Stimulated activated CD8-positive, alpha-beta memory T cell treated with anti-CD3 and anti-CD28 coated beads, Interleukin-12 subunit alpha, Interleukin-12 subunit beta, amount 100 ng/mL, for 24 hours (primary cell): Measurements from ENCODE around the gene COL6A2.

Source experiments
- DNase-seq: peaks from one replicate; pipeline ENCODE4 v3.0.0-alpha.2; 2020; ENCODE audit errors: extremely low read depth

COL6A2 gene

GRCh38 chr21:46114963-46115362, 17.1 kb downstream of the COL6A2 start:
- DNase-seq: no peak

- no peak for DNase-seq
Measured at GRCh38 chr21:46115441-46116188, 17.7 kb downstream of the COL6A2 start.

GRCh38 chr21:46116189-46116775, 18.4 kb downstream of the COL6A2 start:
- DNase-seq: no peak

- no peak for DNase-seq
Measured at GRCh38 chr21:46116776-46117585, 19.1 kb downstream of the COL6A2 start.

- DNase-seq: no peak
Measured at GRCh38 chr21:46117586-46118315, 19.8 kb downstream of the COL6A2 start.

GRCh38 chr21:46118316-46119143, 20.6 kb downstream of the COL6A2 start:
- no peak for DNase-seq

- DNase-seq: no peak
Measured at GRCh38 chr21:46119144-46119636, 21.3 kb downstream of the COL6A2 start.

- DNase-seq: no peak
Measured at GRCh38 chr21:46119637-46120271, 21.8 kb downstream of the COL6A2 start.

- no peak for DNase-seq
Measured at GRCh38 chr21:46120301-46121285, 22.7 kb downstream of the COL6A2 start.

- DNase-seq: no peak
Measured at GRCh38 chr21:46121286-46122221, 23.6 kb downstream of the COL6A2 start.

- DNase-seq: no peak
Measured at GRCh38 chr21:46122237-46122671, 24.3 kb downstream of the COL6A2 start.

- no peak for DNase-seq
Measured at GRCh38 chr21:46122758-46123683, 25.1 kb downstream of the COL6A2 start.

- no peak for DNase-seq
Measured at GRCh38 chr21:46124083-46124925, 26.4 kb downstream of the COL6A2 start.

- no peak for DNase-seq
Measured at GRCh38 chr21:46124926-46125845, 27.3 kb downstream of the COL6A2 start.

GRCh38 chr21:46125846-46126301, 28.0 kb downstream of the COL6A2 start:
- no peak for DNase-seq
